ENCODE measurements around the gene IDI2. TPM values are rescaled to one million over a fixed set of nuclear protein-coding genes. Genes with fewer than 3 reads are reported as not detected.

The IDI2 gene
- total RNA-seq, 1 donor from 2014 or later: not detected

DNA sequence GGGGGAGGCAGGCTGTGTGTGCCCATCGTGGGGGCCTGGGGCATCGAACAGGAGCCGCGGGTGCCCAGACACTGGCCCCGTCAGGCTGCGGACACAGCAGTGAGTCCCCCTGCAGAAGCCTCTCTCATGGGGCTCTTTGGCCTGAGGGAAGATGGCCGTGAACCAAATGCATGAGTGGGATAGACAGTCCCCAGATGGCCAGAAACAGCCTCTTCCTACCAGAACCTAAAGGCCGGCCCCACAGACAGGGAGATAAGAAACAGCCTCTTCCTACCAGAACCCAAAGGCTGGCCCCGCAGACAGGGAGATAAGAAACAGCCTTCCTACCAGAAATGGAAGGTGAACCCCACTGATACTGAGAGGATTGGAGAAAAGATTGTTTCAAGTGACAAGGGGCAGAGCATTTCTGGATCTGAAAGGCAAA, 16.6 kb downstream of the IDI2 start:
- no peak for TF ChIP-seq CTCF (IDR thresholded peaks at IDR 0.05)
- peaks cover 57% of the 10 kb centered on the region for H3K36me3 Mint-ChIP-seq (ENCODE audit: low read depth)
- no peaks in the 10 kb centered on the region for H3K27me3 Mint-ChIP-seq (ENCODE audit: low read depth)
- no peaks in the 10 kb centered on the region for H3K4me1 Mint-ChIP-seq (ENCODE audit: low read depth)
- DNase-seq (ENCODE audit: low spot score): no peak
- no peaks in the 10 kb centered on the region for H3K9me3 Mint-ChIP-seq (ENCODE audit: low read depth)
- H3K4me3 Mint-ChIP-seq (ENCODE audit: unreplicated experiment): no peak overlapping the region
- no peak overlapping the region for H3K27ac Mint-ChIP-seq (ENCODE audit: unreplicated experiment)

DNA sequence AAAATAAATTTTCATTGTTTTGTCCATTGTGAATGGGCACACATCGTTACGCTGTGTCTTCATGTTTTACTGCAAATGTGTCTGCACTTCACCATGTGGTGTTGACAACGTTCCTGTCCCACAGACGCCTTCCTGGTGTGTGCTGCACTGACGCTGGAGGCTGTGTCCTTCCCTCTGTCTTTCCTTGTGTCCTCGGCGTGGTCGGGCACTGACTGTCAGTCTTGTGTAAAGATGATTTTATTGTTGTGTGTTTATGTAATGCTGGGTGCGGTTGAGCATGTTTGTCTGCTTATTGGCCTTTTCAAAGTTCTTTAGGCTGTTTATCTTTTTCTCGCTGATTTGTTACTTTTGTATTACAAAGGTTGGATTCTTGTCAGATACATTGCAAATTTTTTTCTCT, 18.1 kb downstream of the IDI2 start:
- peaks cover 63% of the 10 kb centered on the region for H3K36me3 Mint-ChIP-seq (ENCODE audit: low read depth)
- no peaks in the 10 kb centered on the region for H3K4me1 Mint-ChIP-seq (ENCODE audit: low read depth)

GRCh38 chr10:1006573-1006972, 19.1 kb downstream of the IDI2 start:
- Mint-ChIP-seq H3K4me3 (ENCODE audit: unreplicated experiment) (no peak overlapping the region), H3K27me3 (ENCODE audit: low read depth) (no peaks in the 10 kb centered on the region), H3K36me3 (ENCODE audit: low read depth) (peaks cover 60% of the 10 kb centered on the region), H3K27ac (ENCODE audit: unreplicated experiment) (no peak overlapping the region), H3K4me1 (ENCODE audit: low read depth) (no peaks in the 10 kb centered on the region), H3K9me3 (ENCODE audit: low read depth) (peaks cover 11% of the 10 kb centered on the region)
- DNase-seq (ENCODE audit: low spot score): no peak
- TF ChIP-seq CTCF (IDR thresholded peaks at IDR 0.05): no peak

More for the DNA sequence above, 18.1 kb downstream of the IDI2 start:
- peaks cover 4% of the 10 kb centered on the region for H3K9me3 Mint-ChIP-seq (ENCODE audit: low read depth)
- DNase-seq (ENCODE audit: low spot score): no peak
- no peak for TF ChIP-seq CTCF (IDR thresholded peaks at IDR 0.05)
- no peak overlapping the region for H3K27ac Mint-ChIP-seq (ENCODE audit: unreplicated experiment)
- H3K4me3 Mint-ChIP-seq (ENCODE audit: unreplicated experiment): no peak overlapping the region
- no peaks in the 10 kb centered on the region for H3K27me3 Mint-ChIP-seq (ENCODE audit: low read depth)

GRCh38 chr10:1003884-1004670, 21.6 kb downstream of the IDI2 start:
- Mint-ChIP-seq H3K27ac (ENCODE audit: unreplicated experiment) (peak overlapping the region; percentile 22), H3K4me3 (ENCODE audit: unreplicated experiment) (no peak overlapping the region), H3K27me3 (ENCODE audit: low read depth) (no peaks in the 10 kb centered on the region), H3K9me3 (ENCODE audit: low read depth) (peaks cover 17% of the 10 kb centered on the region), H3K36me3 (ENCODE audit: low read depth) (peaks cover 64% of the 10 kb centered on the region), H3K4me1 (ENCODE audit: low read depth) (no peaks in the 10 kb centered on the region)
- no peak for TF ChIP-seq CTCF (IDR thresholded peaks at IDR 0.05)
- DNase-seq (ENCODE audit: low spot score): no peak

DNA sequence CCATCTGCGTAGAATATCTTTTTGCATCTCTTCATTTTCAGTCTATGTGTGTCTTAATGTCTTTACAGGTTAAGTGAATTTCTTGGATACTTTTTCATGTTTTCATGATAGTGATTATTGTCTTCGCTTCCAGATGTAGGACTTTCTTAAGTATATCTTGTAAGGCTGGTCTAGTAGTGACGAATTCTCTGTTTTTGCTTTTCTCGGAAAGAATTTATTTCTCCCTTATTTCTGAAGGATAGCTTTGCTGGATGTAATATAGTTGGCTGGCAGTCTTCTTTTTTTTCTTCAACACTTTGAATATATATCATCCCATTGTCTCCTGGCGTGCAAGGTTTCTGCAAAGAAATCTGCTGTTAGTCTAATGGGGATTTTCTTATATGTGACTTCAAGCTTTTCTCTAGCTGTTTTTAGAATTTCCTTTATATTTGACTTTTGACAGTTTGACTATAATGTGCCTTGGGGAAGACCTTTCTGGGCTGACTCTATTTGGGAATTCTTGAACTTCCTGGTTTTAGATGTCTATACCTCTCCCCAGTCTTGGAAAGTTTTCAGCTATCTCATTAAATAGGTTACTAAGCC, 23.1 kb downstream of the IDI2 start:
- H3K27me3 Mint-ChIP-seq (ENCODE audit: low read depth): no peaks in the 10 kb centered on the region
- no peak for TF ChIP-seq CTCF (IDR thresholded peaks at IDR 0.05)
- H3K4me3 Mint-ChIP-seq (ENCODE audit: unreplicated experiment): no peak overlapping the region
- H3K9me3 Mint-ChIP-seq (ENCODE audit: low read depth): peaks cover 17% of the 10 kb centered on the region
- no peak overlapping the region for H3K27ac Mint-ChIP-seq (ENCODE audit: unreplicated experiment)
- DNase-seq (ENCODE audit: low spot score): no peak
- H3K36me3 Mint-ChIP-seq (ENCODE audit: low read depth): peaks cover 65% of the 10 kb centered on the region
- H3K4me1 Mint-ChIP-seq (ENCODE audit: low read depth): no peaks in the 10 kb centered on the region
